ENCODE results near the gene FBXL7.

The FBXL7 gene

DNA sequence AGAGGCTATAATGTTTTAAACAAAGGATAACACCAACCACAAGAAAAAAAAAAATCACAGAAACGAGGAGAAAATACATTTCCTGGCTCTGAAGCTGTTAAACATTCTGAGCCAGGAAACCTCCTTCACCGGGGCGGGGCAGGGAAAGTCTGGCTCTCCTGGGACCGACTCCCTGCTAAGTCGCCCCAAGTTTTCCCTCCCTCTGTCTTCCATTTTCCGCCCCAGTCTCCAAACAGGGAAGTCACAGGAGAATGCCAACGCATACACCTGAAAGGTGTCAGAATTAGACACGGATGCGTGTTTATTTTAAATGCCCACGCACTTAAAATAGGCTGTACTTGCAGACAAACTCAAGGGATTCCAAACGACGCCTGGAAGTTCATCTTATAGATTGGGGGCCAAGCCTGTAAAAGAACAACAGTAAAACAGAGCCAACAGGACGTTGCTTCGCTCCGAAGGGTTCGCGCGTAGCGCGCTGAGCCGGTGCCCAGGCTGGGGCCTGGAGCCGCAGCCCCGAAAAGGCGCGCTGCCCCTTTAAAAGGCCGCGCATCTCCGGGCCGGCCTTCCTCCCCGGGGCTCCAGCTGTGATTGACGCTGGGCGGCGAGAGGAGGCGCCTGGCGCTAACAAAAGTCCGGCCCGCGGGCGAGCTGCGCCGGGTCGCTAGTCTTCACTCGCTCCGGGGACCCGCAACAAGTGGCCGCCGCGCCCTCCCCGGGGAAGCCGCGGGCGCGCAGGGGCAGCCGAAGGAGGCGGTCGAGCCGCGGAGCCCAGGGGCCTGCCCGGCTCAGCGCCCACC is at the start of gene FBXL7:
TSS of gene FBXL7 (plus strand) at position 653 of the 797 bp plus-strand sequence.
- DNase-seq (ENCODE audit: low read depth) = peak; percentile 84

DNA sequence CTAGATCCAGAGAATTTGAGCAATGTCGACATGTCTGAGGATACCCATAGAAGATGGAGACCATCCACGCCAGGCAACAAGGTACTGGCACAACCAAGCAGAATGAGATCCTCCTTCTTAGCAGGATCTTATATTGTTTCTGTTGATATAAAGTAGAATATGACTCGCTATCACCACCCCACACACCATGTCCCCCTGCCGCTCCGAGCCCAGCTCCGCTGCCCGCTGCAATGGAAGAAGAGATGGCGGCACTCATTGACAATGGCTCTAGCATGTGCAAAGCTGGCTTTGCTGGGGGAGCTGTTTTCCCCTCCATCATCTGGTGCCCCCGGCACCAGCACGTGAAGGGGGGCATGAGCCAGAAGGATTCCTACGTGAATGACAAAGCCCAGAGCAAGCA is 49.5 kb upstream of the FBXL7 start:
- DNase-seq (ENCODE audit: low read depth) = no peak

DNA sequence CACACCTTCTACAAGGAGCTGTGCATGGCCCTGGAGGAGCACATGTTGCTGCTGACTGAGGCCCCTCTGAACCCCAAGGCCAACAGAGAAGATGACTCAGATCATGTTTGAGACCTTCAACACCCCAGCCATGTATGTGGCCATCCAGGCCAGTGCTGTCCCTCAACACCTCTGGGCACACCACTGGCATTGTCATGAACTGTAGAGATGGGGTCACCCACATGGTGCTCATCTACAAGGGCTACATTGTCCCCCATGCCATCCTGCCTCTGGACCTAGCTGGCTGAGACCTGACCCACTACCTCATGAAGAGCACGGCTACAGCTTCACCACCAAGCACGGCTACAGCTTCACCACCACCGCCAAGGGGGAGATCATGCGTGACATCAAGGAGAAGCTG is 49.0 kb upstream of the FBXL7 start:
- no peak for DNase-seq (ENCODE audit: low read depth)

DNA sequence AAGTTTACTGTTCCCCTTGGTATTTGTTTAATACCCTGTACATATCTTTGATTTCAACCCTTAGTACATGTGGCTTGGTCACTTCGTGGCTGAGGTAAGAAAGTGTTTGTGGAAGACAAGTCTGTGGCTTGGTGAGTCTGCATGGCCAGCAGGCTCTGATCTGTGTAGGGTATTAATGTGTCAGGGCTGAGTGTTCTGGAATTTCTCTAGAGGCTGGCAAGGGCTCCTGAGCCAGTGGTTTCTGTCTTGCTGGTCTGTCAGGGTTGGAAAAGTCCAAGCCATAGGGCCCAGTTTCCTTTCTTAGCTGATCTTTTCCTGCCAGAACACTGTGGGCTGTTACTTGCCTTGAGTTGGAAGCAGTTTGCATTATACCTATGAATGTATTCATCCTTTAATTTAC is 48.0 kb upstream of the FBXL7 start:
- DNase-seq (ENCODE audit: low read depth) = no peak

DNA sequence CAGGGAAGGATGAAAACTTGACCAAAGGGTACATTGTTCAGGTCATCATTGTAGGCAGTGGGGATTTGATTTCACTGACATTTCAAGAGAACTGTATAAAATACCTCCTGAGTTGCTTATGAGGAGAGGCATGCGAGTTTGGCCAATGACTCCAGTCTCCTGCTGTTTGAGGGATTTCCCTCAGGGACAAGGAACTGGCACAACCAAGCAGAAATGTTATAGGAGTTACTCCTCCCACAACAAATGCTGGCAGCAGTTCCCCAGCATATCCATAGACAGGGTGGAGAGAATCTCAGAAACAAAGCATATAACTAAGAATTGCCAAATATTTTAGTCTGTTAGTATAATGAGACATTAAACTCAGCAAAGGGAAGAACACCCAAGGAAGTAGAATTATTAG is 47.2 kb upstream of the FBXL7 start:
- no peak for DNase-seq (ENCODE audit: low read depth)

- no peak for DNase-seq (ENCODE audit: low read depth)
Observed at GRCh38 chr5:15459200-15459599, 40.8 kb upstream of the FBXL7 start.

GRCh38 chr5:15463231-15463980 is 36.6 kb upstream of the FBXL7 start:
- DNase-seq (ENCODE audit: low read depth) = peak; percentile 38

DNA sequence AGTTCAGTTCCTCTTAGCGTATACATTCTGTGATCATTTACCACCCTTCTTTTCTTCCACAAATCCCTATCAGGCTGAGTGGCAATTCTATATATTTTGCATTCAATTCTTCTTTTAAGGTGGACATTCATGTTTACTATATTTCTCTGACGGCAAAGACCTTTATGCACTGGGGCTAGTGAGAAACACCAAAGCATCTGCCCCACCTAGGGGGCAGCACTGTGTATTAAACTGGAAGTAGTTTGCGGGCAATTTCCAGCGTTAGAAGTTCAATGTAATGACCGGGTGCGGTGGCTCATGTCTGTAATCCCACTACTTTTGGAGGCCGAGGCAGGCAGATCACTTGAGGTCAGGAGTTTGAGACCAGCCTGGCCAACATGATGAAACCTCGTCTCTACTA is 27.9 kb upstream of the FBXL7 start:
- DNase-seq (ENCODE audit: low read depth) = no peak

DNA sequence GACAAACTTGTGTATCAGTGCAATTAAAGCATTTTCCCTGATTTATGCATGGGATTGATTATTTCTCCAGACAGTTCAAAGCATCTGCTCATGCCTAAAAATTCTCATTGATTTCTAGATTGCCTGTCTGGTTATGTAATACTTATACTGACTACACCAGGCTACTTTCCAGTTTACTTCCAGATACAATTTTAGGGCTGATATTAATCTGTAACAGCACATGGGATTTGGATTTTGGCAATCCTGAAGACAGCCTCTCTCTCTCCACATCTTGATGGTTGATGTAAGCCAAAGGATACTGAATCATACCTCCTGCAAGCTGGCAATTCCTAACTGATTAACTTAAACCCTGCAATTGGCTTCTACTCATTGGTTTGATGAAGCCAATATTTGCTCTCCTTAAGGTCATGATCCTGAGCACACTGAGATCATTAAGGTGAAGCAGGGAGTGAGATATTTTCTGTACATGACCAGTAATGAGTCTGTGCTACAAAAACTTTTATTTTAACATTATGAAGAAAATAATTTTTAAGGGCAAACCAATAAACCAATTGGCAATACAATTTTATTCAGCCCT is 25.7 kb upstream of the FBXL7 start:
- DNase-seq (ENCODE audit: low read depth) = no peak

GRCh38 chr5:15475367-15475766 is 24.6 kb upstream of the FBXL7 start:
- DNase-seq (ENCODE audit: low read depth) = no peak

GRCh38 chr5:15476977-15477376 is 23.0 kb upstream of the FBXL7 start:
- no peak for DNase-seq (ENCODE audit: low read depth)

DNA sequence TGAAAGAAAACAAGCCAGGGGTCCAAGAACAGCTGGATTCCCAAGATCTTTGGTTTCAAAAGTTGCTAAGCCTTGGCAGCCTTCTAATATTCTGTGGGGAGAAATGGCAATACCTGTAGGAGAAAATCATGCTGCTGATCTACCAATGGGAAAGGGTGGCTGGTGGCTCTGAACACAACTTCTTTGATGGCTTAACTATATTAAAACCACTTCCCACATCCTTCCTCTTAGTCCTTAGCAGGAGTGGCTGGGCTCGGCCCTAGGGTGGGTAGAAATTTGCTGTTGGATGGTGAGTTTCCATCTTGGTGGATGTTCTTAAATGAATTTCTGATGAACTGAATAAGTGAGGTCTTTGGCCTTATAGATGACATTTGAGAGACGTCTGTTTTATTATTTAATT is 19.5 kb upstream of the FBXL7 start:
- no peak for DNase-seq (ENCODE audit: low read depth)

- DNase-seq (ENCODE audit: low read depth) = peak; percentile 28
Observed at GRCh38 chr5:15483351-15484097, 16.5 kb upstream of the FBXL7 start.

DNA sequence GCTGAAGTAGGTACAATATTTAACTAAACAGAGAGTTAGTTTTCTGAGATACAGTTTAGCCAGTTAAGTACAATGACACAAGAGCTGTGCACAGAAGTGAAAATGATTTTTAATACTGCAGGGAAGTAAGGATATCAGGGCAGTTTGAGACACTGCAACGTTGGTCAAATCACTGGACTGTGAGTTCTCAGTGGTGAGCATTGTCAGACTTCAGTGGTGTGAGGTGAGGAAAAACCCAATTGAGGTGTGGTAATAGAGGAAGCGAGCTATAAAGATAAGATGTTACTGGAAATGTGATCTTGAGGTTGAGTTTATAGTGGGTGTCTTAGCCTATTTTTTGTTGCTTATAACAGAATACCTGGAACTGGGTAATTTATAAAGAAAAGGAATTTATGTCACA is 12.8 kb upstream of the FBXL7 start:
- no peak for DNase-seq (ENCODE audit: low read depth)

GRCh38 chr5:15489571-15490235 is 10.3 kb upstream of the FBXL7 start:
- no peak for DNase-seq (ENCODE audit: low read depth)

DNA sequence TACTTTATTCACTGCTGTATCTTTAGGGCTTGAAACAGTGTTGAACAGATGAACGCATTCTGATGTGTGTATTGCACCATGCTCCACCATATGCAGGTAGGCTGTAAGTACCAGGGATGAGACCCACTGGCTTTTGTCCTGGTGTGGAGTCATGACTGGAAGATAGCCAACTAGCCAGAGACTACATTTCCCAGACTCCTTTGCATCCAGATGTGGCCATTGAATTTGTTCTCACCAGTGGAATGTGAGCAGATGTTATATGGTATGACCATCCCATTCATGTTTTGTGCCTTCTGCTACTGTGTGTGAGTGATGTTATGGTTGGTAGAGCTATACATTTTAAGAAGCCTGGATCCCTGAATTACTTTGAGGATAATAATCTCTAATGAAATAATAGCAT is 7.4 kb upstream of the FBXL7 start:
- DNase-seq (ENCODE audit: low read depth) = no peak

DNA sequence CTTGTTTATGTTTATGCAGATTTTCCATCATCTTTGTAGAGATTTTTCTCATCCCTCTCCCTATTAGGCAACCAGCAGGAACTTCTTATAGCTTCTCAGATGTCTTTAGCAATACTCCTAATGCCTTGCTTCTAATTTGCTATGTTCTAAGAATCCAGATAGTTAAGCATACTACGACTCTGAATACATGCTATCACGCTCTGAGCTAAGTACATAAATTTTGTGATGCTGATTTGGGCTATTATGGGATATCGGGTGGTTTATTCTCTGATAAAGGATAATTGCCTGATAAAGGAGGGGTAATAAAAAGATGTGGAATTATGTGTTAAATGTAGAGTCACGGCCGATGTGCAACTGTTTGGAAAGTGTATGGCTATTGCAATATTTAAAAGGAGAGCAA is 6.5 kb upstream of the FBXL7 start:
- DNase-seq (ENCODE audit: low read depth) = no peak

DNA sequence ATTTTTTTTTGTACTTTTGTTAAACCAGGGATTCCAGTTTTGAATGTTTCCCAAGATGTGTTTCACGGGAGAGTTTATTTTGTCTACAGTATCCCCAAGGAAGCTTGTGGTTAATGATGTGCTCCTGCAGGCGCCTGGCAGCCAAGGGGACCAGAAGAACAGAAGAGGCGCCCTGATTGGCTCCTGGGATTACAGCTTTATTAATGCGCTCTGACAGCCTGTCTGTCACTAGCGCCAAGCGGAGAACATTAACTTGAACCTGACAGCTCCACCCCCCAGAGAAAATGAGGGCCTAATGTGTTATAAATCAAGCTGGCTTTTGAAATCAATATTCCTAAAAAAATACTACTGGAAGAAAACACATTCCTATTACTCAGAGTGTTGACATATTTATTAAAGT is 5.0 kb upstream of the FBXL7 start:
- no peak for DNase-seq (ENCODE audit: low read depth)

DNA sequence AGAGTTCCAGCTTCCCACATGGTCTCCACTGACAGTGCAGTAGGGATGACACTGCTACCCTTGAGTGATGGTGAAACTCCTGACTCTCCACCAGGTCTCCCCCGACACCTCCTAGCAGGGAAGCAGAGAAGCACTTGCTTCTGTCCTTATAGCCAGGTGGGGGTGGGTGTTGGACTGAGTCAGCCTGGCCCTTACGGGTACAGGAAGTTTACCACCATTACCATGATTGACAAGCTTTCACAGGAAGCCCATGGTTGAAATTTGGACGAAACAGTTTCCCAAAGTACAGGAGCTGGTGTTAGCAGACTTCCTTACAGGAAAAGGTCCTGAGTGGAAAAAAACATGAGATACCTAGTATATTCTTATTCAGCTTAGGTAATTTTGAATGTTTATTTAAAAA is 3.1 kb upstream of the FBXL7 start:
- DNase-seq (ENCODE audit: low read depth) = no peak

GRCh38 chr5:15500325-15501001 is 483 bp downstream of the FBXL7 start:
- peak; percentile 59 for DNase-seq (ENCODE audit: low read depth)

DNA sequence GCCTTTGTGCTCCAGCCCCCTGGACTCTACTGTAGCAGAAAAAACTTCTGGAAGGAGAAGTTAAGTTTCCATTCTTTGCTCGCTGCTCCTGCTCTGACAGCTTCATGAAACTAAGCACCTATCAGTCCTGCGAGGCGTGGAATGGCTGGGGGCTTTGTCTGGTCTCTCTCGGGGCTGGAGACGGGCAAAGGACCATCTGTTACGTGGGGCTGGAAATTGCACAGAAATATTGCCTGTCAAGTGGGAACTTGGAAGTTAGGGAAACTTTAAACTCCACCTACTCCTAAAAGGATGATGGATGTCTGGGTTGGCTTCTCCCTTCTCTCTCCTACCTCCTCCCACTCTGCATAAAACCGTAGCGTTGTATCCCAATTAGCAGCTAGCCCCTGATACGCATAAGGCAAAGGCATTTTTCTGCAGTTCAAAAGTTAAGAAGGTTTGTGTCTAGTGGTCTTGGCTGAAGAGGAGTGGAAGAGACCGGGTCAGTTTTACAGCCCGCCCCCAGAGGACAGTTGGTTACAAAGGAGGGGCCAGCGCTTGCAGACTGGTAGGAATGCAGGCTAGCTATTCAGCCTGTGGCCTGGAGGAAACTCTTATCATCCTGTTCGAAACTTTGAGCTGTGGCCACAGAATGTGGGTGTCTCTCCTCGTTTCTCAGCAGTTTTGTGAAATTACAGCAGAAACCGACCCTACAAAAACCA is 1.3 kb downstream of the FBXL7 start:
- DNase-seq (ENCODE audit: low read depth) = peak; percentile 85

Data from EH (cell line).